HEK293T (cell line): ENCODE measurements around the gene COL23A1.

Source experiments
- CTCF ChIA-PET: fragments of 350-600 bp; formaldehyde crosslinking; extraction: SDS; loops from one replicate; lab custom pipeline; 2021; ENCODE audit warnings: antibody characterized with exemption, inconsistent platforms; lab: Yijun Ruan, JAX
- POLR2A ChIA-PET: fragments of 350-600 bp; formaldehyde crosslinking; extraction: SDS; loops from one replicate; lab custom pipeline; 2020; ENCODE audit warnings: antibody characterized with exemption, inconsistent platforms; lab: Yijun Ruan, JAX
- DNase-seq: peaks from one replicate; pipeline ENCODE4 v3.0.0; 2012; ENCODE audit warnings: mixed read lengths; ENCODE audit errors: extremely low spot score
- ARNT ChIP-seq: fragments of 450-650 bp; IDR thresholded peaks from 2 replicates; pipeline ENCODE4 v1.6.1; 2017; ENCODE audit warnings: mild to moderate bottlenecking
- BHLHE40 ChIP-seq: fragments of 450-650 bp; IDR thresholded peaks from 2 replicates; pipeline ENCODE4 v1.6.1; 2016; ENCODE audit warnings: mild to moderate bottlenecking, moderate library complexity, borderline replicate concordance
- CTBP1 ChIP-seq: fragments of 450-650 bp; IDR thresholded peaks from 2 replicates; pipeline ENCODE4 v1.6.1; 2016; ENCODE audit warnings: borderline replicate concordance
- ELF4 ChIP-seq: fragments of 450-650 bp; IDR thresholded peaks from 2 replicates; pipeline ENCODE4 v1.6.1; 2017; ENCODE audit warnings: antibody characterized with exemption
- FOXA1 ChIP-seq: fragments of 450-650 bp; IDR thresholded peaks from 2 replicates; pipeline ENCODE4 v1.6.1; 2016; ENCODE audit warnings: mild to moderate bottlenecking
- FOXK2 ChIP-seq: fragments of 450-650 bp; IDR thresholded peaks from 2 replicates; pipeline ENCODE4 v1.6.1; 2016; ENCODE audit warnings: mild to moderate bottlenecking
- FOXM1 ChIP-seq: fragments of 450-650 bp; IDR thresholded peaks from 2 replicates; pipeline ENCODE4 v1.6.1; 2017; ENCODE audit warnings: mild to moderate bottlenecking, borderline replicate concordance
- HDGF ChIP-seq: fragments of 450-650 bp; IDR thresholded peaks from 2 replicates; pipeline ENCODE4 v1.6.1; 2017; ENCODE audit warnings: antibody characterized with exemption, borderline replicate concordance
- L3MBTL2 ChIP-seq: fragments of 450-650 bp; conservative IDR thresholded peaks from 2 replicates; pipeline ENCODE4 v1.6.1; 2016; ENCODE audit warnings: mild to moderate bottlenecking
- LEF1 ChIP-seq: fragments of 450-650 bp; IDR thresholded peaks from 2 replicates; pipeline ENCODE4 v1.6.1; 2017; ENCODE audit warnings: mild to moderate bottlenecking, borderline replicate concordance
- NFRKB ChIP-seq: fragments of 450-650 bp; IDR thresholded peaks from 2 replicates; pipeline ENCODE4 v1.6.1; 2016; ENCODE audit warnings: mild to moderate bottlenecking, moderate library complexity
- SP1 ChIP-seq: fragments of 450-650 bp; IDR thresholded peaks from 2 replicates; pipeline ENCODE4 v1.6.1; 2017
- SUZ12 ChIP-seq: fragments of 450-650 bp; IDR thresholded peaks from 2 replicates; pipeline ENCODE4 v1.6.1; 2016; ENCODE audit warnings: mild to moderate bottlenecking
- TARDBP ChIP-seq: fragments of 450-650 bp; IDR thresholded peaks from 2 replicates; pipeline ENCODE4 v1.6.1; 2016
- ZNF384 ChIP-seq: fragments of 450-650 bp; IDR thresholded peaks from 2 replicates; pipeline ENCODE4 v1.6.1; 2016
- TF ChIP-seq, protein P1 (sequence below): fragments of 450-650 bp; IDR thresholded peaks from 2 replicates; pipeline ENCODE4 v1.6.1; 2016

The COL23A1 gene

DNA sequence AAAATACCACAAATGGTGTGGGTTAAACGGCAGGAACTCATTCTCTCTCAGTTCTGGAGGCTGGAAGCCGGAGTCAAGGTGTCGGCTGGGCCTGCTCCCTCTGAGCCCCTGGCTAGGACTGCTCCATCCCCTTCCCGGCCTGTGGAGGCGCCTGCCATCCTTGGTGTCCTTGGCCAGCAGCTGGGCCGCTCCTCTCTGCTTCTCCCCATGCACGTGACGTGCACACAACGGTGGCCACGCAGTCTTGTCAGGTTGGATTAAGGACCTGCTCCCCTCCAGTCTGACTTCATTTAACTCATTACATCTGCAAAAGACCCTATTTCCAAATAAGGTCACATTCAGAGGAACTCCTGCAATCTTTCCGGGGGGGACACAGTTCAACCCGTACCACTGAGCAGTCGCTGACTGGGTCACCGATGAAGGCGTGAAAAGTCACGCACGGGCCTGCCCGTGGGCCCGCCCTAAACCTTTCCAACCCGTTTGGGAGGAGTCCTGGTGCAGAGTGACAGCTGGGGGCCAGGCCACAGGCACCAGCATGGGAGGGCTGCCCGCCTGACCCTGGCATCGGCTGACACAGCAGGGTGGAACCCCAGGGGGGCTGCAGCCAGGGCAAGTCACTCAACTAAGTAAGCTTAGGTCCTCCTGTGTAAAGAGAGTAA lies 135.2 kb downstream of the COL23A1 start:
- ChIA-PET CTCF (no interaction called here), POLR2A (no interaction called here)
- DNase-seq: no peak
- TF ChIP-seq LEF1: no peak
- TF ChIP-seq ZNF384: no peak
- no peak for TF ChIP-seq TARDBP
- TF ChIP-seq ARNT: no peak
- TF ChIP-seq BHLHE40: no peak
- no peak for TF ChIP-seq FOXK2
- TF ChIP-seq, protein P1, sequence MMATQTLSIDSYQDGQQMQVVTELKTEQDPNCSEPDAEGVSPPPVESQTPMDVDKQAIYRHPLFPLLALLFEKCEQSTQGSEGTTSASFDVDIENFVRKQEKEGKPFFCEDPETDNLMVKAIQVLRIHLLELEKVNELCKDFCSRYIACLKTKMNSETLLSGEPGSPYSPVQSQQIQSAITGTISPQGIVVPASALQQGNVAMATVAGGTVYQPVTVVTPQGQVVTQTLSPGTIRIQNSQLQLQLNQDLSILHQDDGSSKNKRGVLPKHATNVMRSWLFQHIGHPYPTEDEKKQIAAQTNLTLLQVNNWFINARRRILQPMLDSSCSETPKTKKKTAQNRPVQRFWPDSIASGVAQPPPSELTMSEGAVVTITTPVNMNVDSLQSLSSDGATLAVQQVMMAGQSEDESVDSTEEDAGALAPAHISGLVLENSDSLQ: no peak
- no peak for TF ChIP-seq SUZ12
- no peak for TF ChIP-seq L3MBTL2
- no peak for TF ChIP-seq NFRKB
- TF ChIP-seq SP1: no peak
- no peak for TF ChIP-seq HDGF
- no peak for TF ChIP-seq FOXM1

DNA sequence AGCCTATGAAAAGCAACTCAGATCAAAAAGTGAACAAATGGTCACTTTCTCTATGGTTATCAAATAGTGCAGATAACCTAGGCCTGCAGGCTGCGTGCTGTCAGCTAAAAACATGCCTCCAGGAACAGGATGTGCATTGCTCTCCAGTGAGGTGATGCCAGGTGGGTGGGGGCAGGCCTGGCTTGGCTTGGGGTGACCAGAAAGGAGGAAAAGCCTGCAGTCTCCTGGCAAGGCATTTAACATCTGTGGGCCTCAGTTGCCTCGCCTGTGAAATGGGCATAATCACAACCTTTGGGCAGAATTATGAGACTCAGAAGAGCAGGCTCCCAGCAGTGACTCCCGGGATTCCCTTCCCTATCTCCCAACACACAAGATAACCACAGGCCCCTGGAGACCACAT lies 135.9 kb downstream of the COL23A1 start:
- POLR2A ChIA-PET: no interaction called here
- TF ChIP-seq BHLHE40 (no peak), SUZ12 (no peak), FOXK2 (no peak), LEF1 (no peak), ELF4 (no peak), L3MBTL2 (no peak), SP1 (no peak), TARDBP (no peak), HDGF (no peak), FOXM1 (no peak), CTBP1 (no peak), NFRKB (no peak), ARNT (no peak), FOXA1 (no peak), ZNF384 (no peak)
- TF ChIP-seq, protein P1: no peak
- CTCF ChIA-PET: interaction anchor here (4.5 kb wide), 1 partner anchor 8 kb away, joined by 24 read pairs; no protein-coding TSS in a partner anchor
- no peak for DNase-seq

DNA sequence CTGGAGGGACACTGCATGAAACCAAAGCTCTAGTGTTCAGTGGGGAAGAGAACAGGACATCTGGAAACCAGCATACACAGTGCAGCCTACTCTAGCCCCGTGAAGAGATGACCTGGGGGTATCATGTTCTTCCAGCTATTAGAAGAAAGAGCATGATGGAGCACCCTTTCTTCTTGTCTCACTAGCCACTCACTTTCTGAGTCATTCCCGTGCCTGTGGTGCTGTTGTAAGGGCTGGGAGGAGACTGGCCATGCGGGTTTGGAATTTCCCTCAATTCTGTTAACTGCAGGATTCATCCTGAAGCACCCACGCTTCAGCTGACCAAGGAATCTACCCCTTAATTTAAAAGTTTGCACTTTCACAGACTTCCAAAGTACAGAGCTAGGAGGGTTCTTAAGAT lies 137.0 kb downstream of the COL23A1 start:
- no peak for TF ChIP-seq TARDBP
- TF ChIP-seq FOXM1: no peak
- TF ChIP-seq ARNT: no peak
- no peak for TF ChIP-seq ZNF384
- no peak for TF ChIP-seq L3MBTL2
- TF ChIP-seq CTBP1: no peak
- TF ChIP-seq HDGF: no peak
- TF ChIP-seq LEF1: no peak
- TF ChIP-seq ELF4: no peak
- TF ChIP-seq SP1: no peak
- no peak for TF ChIP-seq FOXA1
- no peak for TF ChIP-seq SUZ12
- no peak for DNase-seq
- POLR2A ChIA-PET: no interaction called here
- CTCF ChIA-PET: interaction anchor here (4.5 kb wide), 1 partner anchor 9 kb away, joined by 24 read pairs; no protein-coding TSS in a partner anchor

DNA sequence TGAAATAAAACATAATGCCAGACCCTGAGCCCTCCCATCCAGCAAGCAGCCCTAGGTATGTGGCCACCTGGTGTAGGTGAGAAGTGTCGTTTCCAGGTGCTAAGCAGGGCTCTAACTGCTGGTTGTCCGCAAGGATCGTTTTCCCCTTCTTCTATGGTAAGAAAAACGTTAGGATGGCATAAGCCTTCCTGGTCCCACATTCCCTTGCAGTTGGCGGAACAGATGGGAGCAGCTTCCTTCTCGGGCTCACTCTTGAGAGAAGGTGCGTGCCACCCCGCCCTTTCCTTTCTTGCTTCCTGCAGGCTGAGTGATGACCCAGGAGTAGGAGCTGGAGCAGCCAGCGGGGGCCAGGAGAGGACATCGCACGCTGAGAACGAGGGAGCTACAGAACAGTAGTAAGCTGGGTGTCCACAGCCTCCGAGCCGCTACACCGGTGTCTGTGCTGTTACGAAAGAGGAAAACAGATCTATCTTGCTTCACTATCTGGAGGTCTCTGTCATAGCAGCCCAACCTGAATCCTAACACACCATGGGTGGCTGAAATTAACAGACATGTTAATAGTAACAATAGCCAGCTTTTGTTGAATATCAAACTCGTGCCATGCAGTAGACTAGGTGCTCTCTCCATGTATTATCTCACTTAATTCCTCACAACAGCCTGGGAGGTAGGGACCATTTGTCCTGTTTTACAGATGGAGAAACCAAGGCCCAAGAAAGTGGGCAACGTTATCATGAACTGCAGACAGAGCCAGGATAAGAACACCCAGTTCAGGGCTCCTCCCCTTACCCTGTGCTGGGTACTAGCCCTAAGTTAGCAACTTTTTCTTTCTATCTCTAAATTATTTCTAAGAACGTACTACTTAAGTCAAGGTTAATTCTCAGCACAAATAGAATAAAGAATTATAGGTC lies 139.8 kb downstream of the COL23A1 start:
- no peak for DNase-seq
- CTCF ChIA-PET: interaction anchor here (4.5 kb wide), 1 partner anchor 12 kb away, joined by 24 read pairs; no protein-coding TSS in a partner anchor
- POLR2A ChIA-PET: interaction anchor here (1.2 kb wide), 1 partner anchor 217 kb away, joined by 3 read pairs; the partner anchor contains the start of gene PHYKPL
- TF ChIP-seq TARDBP: no peak
- TF ChIP-seq NFRKB: no peak
- no peak for TF ChIP-seq ZNF384
- TF ChIP-seq CTBP1: no peak
- TF ChIP-seq HDGF: no peak
- TF ChIP-seq L3MBTL2: no peak
- TF ChIP-seq ARNT: no peak
- TF ChIP-seq SP1: no peak
- TF ChIP-seq BHLHE40: no peak
- TF ChIP-seq FOXK2: no peak
- no peak for TF ChIP-seq SUZ12
- no peak for TF ChIP-seq LEF1
- no peak for TF ChIP-seq FOXM1
- no peak for TF ChIP-seq FOXA1
- TF ChIP-seq, protein P1: no peak
- no peak for TF ChIP-seq ELF4
